GM19324 (cell line): Measurements from ENCODE around the gene PPARA.

Source experiments
- ATAC-seq: cut with Tn5 transposase; IDR thresholded peaks from one replicate; pipeline ENCODE4 v1.9.1; 2021; ENCODE audit warnings: mild to moderate bottlenecking, moderate library complexity; ENCODE audit not compliant: unreplicated experiment, low FRiP score

Gene PPARA

DNA sequence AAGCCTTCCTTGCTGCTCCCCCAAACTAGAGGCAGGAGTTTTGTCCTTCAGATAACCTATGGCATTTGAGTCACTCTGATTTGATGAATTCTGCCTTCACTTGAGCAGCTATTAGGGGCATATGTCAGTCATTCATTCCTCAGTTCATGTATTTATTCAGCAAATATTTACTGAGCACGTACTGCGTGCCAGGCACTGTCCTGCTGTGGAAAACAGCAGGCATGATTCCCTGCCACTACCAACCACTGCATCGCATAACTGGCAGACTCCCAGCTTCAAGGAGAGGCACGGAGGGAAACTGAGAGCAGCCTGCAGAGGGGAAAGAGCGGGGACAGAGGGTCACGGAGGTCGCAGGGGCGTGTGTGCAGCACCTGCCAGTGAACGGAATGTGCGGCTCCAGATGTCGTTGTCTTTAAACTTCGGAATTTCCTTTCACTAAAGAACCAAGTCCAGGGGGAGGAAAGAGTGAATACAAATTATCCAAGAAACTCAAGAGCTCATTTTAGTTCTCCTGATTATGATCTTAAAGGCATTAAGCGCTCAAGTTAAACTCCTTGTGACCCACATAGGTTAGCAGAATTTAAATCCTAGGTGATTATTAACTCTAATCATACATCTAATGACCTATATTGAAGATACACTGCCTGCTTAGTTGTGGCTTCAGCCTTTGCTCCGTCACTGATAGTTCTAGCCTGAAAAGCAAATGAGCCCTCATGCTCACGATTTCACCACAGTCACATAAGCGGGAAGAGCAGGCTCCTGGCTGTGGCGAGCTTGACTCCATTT lies 12.6 kb downstream of the PPARA start:
- ATAC-seq: no peak

DNA sequence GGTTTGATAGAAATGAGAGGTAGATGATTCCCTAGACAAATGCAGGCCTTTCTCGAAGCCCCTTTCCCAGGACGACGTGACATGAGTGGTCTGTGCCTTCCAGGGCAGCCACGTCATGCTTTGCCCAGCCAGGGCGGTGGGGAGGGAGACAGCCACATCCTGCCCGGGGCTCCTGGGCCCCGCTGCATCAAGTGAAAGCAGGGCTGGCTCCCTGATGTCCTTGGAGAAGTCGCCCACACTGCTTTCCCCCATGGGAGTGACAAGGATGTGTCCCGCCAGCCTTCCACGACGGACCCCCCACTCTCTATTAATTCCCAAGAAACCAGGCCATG lies 13.2 kb downstream of the PPARA start:
- no peak for ATAC-seq

DNA sequence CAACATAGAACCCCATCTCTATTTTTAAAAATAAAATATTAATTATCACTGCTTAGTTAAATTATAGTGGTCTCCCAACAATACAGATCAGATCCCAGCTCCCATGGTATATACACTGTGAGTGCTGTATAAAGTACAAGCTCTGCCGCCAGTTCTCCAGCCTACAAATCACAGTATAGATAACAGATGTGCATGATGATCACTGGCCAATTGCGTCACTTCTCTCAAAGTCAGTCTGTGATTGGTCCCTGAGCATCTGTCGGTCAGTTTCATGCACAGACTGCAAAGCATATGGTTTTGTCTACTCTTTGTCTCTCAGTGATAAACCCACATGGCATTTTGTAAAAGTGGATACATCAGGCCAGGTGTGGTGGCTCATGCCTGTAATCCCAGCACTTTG lies 15.7 kb downstream of the PPARA start:
- no peak for ATAC-seq

DNA sequence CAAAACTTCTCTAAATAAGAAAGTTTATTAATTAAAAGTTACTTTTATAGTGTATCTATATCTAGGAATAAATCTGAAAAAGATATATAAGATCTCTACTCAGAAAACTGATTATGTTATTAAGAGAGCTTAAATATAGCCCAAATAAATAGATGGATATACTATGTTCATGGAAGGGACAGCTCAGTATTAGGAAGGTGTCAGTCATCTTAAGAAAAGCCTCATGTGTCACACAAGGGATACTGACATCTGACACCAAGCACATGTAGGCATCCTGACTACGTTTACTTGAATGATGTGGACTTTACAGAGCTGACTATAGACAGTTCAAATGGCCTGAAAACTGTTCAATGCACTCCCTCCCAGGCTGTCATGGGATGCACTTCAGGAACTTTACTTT lies 19.3 kb downstream of the PPARA start:
- ATAC-seq: no peak

DNA sequence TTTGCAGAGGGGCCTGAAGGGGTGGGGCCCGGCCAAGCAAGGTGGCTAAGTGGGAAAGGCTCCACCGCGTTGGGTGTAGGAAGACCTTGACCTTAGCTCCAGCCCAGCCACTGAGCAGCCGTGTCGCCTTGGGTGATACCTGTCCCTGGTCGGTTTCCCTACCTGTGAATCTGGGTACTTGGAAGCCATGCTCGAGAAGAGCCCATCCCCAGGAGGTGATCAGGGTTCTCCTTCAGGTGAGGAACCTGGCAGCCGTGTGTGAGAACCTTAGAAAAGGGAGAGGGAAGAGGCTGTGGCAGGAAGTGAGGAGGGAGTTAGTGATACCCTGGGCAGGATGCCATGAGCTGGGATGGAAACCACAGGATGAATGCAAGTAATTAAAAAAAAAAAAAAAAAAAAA lies 21.6 kb downstream of the PPARA start:
- no peak for ATAC-seq

DNA sequence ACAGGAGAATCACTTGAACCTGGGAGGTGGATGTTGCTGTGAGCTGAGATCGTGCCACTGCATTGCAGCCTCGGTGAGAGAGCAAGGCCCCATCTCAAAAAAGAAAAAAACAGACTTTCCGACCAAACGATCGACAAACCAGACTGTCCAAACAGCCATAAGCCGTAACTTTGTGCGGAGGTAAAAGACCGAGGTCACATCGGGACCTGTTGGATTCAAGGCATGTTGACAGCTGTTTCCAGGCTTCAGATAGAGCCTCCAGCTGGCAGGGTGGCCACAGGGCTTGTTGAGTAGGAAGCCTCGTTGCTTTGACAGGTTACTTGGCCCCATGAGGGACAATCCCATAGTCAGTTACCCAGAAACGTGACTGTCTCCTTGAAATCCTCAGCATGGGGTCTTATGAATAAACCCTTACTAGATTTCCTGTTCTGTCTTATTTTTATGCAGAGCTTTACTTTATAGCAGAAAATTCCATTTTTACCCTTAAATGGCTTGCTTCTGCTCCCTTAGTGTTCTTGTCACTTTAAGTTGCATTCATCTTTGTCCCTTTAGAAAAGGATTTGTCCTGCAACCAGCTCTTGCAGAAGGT lies 22.3 kb downstream of the PPARA start:
- ATAC-seq: no peak

DNA sequence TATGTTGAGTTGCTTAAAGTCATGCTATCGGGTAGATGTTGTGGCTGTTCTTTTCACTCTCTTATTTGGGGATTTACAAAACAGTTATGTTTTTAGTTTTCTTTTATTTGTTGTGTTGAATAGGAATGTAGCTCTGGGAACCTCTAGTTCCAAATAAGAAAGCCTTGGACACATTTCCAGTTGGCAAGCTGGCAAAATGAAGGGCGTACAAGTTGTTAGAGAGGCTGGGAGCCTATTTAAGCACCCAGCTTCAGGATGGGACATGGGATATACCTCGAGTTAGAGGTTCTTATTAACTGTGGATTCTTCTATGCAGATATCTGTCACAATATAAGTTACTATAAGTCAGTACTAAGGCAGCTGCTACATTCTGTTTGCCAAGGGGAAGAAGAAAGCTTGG lies 22.8 kb downstream of the PPARA start:
- no peak for ATAC-seq

DNA sequence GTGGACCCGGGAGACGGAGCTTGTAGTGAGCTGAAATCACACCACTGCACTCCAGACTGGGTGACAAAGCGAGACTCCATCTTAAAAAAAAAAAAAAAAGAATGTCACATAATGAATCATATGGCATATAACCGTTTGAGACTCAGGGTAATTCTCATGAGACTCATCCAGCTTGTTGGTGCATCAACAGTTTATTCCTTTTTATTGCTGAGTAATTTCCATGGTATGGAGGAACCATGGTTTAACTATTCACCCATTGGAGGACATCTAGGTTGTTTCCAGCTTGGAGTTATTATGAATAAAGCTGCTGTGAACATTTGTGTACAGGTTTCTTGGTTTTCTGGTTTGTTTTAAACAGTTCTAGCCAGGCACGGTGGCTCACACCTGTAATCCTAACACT lies 25.3 kb downstream of the PPARA start:
- no peak for ATAC-seq

DNA sequence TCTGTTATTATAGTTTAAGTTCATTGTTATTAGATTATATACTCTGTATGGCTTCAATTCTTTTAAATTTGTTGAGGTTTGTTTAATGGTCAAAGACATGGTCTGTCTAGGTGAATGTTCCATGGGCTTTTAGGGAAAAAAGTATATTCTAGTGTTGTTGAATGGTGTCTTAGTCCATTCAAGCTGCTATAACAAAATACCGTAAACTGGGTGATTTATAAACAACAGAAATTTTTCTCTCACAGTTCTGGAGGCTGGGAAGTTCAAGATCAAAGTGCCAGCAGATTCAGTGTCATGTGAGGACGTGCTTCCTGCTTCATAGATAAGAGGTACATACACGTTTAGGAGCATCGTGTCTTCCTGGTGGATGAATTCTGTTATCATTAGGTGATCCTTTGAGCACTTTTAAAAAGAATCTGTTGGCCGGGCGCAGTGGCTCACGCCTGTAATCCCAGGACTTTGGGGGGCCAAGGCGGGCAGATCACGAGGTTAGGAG lies 26.2 kb downstream of the PPARA start:
- ATAC-seq: no peak

DNA sequence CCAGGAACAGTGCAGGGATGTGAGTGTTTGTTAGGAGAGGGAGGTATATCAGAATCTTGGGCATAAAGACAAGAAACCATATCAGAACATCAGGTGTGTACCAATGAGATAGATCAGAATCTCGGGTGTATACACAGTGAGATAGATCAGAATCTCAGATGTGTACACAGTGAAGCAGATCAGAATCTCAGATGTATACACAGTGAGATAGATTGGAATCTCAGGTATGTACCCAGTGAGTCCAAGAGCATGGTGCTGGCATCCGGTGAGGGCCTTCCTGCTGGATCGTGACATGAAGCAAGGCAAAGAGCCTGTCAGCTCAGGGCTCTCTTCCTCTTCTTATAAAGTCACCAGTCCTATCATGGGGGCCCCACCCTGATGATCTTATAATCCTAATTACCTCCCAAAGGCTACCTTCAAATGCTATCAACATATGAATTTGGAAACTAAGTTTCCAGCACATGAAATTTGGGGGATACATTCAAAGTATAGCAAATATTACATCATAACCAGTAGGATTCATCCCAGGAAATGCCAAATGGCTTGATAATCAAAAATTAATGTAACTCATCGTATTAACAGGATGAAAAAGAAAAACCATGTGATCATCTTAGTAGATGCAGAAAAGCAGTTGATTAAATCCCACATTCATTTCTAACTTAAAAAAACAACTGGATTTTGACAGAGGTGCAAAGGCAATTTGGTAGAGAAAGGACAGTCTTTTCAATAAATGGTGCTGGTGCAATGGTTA lies 28.6 kb downstream of the PPARA start:
- ATAC-seq: no peak

DNA sequence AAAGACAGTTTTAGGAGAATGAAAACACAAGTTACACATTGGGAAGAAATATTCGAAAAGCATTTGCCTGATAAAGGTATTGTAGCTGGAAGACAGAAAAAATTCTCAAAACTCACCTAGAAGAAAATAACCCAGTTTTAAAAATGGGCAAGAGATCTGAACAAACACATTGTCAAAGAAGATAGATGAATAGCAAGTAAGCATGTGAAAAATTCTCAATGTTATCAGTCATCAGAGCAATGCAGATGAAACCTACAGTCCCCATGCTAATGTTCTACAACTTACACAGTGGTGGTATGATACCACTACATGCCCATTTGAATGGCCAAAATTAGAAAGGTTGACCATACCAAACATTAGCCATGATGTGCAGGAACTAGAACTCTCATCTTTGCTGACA lies 29.4 kb downstream of the PPARA start:
- ATAC-seq: no peak

DNA sequence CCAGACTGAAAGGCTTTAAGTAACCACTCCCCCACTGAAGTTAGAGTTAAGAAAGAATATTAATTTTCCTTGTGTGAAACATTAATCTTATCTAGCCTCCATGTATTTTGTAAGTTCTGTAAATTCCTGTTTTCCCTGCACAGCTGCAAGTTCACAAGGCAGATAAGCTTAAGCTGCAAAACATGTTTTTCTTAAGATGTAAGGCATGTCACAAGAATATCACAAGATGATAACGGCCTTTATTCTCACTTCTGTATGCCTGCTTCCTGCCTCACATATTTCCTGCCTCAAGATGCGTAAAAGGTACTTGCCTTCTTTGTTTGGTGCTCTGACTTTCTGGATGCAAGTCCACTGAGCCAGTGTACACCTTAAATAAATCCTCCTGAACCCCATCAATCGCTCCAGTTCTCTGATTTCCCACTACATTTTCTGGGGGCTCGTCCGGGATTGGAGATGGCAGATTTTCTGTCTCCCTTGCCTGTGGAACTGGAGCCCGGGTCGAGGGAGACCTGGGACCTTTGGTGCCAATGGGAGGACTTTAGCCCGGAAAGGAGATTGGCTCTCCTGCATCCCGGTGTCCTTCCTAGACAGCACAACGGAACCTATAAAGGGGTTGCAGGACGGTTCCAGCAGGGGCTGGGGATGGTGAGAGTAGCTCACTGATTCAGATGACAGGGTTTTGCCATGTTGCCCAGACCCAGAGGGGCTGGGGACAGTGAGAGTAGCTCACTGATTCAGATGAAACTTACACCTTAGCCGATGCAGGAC lies 30.2 kb downstream of the PPARA start:
- ATAC-seq: no peak

DNA sequence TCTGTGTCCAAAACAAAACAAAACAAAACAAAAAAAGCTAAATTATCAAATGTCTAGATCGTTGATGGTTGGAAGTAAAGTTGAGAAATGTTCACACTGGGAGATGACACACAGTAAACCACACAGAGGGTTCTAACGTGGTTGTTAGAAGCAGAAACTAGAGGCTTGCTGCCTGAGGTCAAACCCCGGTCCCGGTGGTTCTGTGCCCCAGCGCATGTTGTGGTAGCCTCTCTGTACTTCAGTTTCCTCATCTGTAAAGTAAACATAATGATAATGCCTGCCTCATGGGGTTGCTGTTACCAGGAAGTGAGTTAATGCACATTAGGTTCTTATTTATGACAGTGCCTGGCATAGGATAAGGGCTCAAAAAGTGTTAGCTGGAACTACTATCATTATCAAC lies 33.4 kb downstream of the PPARA start:
- no peak for ATAC-seq

DNA sequence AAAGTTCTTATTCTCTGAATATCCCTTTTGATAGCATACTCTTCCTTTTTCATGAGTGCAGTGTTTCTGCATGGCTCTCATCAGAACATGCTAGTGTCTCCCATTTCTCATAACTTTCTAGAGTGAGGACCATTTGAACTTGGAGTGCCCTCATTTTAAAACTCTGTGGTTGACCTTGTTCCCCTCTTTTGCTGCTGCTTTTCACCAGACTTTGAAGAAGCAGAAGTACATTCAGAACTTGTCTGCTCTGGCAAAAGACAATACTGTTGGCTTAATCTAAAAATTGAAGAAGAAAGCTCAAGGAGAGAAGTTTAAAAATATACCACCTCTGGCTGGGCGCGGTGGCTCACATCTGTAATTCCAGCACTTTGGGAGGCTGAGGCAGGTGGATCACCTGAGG lies 35.0 kb downstream of the PPARA start:
- ATAC-seq: no peak

DNA sequence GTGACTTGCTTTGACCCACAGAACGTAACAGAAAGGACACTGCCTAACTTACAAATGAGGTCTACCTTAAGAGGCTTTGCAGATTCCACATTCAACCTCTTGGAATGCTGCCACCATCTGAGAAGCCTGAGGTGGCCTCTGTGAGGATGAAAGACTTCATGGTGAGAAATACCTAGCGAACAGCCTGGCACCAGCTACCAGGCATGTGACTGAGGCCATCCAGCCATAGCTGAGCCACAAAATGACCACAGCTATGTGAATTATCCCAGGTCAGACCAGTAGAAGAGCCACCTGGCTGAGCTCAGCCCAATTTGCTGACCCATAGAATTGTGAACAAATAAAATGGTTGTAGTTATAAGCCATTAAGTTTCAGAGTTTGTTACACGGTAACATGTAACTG lies 37.5 kb downstream of the PPARA start:
- no peak for ATAC-seq

DNA sequence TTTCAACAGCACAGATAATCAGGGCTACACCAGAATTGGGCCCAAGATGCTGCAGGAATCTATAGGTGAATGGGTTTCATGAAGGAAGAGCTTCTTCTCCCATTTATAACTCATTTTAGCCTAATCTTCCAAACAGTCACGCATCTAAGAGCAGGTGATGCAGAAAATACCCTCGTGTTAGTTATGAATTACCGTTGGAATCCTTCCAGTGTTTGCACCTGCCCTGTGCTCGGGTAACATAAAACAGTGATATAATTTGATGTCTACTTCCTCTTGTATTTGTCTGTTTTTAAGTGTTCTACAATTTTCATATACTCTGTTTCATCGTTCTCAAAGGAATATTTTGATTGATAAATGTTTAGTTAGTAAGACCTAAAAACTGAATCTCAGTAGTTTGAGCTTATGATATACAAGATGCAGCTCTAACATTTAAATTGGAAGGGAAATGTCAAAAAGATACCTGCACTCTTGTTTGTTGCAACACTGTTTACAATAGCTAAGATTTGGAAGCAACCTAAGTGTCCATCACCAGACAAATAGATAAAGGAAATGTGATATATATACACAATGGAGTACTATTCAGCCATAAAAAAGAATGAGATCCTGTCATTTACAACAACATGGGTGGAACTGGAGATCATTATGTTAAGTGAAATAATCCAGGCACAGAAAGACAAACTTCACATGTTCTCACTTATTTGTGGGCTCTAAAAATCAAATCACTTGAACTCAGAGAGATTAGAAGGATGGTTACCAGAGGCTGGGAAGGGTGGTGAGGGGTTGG lies 42.1 kb downstream of the PPARA start:
- no peak for ATAC-seq

DNA sequence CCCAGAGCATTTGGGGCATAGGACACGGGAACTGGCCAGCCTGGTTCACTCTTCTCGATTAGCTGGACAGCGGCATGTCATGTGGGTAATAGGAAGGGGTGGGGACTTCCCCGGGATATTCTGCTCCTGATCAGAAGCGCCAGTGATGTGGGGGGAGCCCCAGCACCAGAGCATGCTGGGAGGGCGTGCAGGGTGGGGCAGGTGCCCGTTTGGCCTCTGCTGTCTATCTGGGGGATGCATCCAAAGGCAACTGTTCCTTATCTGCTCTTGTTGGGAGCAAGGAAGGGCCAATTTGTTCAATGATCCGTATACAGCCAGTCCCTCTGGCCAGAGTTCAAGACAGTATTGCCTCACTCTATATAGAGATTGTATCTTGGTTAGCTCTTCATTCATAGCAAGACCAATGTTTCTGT lies 43.6 kb downstream of the PPARA start:
- ATAC-seq: no peak

DNA sequence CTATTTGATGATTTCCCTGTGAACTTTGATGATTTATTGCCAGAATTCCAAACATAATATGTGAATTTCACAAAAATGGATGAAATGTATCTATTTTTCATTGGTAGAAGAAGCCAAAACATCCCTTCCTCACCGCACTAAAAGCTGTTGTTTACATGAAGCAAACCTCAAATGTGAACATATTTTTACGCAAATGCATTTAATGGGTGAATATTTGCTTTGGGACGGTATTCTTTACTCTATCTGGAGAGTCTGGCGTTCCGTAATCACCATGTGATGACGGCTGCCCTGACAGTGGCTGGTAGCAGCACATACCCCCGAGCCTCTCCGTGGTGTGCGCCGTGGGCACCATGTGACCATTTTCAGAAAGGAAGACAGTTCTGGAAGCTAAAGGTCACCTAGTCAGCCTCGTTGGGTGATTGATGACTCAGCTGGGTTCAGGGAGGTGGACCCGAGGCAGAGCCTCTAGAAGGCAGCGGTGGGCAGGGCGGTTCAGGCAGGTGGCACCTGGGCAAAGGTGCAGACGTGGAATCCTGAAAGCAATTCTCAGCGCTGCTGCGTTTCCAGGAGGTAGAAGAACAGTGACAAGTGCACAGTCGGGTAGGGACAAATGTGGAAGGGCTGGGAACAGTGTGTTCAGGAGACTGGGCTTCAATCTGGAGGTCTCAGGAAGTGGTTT lies 45.3 kb downstream of the PPARA start:
- no peak for ATAC-seq

DNA sequence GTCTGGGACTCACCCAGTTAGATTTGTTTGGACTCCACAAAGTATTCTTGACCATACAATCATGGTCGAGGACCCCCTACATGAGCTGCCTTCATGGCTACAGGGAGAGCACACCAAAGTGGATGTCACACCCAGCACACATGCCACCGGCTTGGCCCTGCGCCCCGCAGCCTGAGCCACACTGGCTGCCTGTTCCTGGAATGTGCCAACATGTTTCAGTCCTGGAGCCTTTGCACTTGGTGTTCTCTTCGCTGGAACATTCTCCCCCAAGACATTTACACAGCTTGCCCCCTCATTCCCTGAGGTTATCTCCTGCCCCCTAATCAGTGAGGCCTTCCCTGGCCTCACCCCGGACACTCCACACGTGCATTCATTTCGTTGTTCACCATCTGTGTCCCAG lies 46.0 kb downstream of the PPARA start:
- ATAC-seq: no peak

DNA sequence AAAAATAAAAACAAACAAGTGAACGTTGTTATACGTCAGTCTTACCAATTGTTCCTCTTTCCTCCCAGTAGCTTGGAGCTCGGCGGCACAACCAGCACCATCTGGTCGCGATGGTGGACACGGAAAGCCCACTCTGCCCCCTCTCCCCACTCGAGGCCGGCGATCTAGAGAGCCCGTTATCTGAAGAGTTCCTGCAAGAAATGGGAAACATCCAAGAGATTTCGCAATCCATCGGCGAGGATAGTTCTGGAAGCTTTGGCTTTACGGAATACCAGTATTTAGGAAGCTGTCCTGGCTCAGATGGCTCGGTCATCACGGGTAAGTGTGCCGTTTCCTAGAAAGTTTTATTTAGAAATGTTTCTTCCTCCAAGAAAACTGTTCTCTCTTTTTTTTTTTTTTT lies 47.9 kb downstream of the PPARA start:
- no peak for ATAC-seq
